ENCODE results near the gene SNTB2.

The SNTB2 gene

GRCh38 chr16:69321080-69321479, 134.1 kb downstream of the SNTB2 start:
- DNase-seq, result peak; percentile 20

GRCh38 chr16:69322343-69322742, 135.4 kb downstream of the SNTB2 start:
- DNase-seq, result peak; percentile 11

DNA sequence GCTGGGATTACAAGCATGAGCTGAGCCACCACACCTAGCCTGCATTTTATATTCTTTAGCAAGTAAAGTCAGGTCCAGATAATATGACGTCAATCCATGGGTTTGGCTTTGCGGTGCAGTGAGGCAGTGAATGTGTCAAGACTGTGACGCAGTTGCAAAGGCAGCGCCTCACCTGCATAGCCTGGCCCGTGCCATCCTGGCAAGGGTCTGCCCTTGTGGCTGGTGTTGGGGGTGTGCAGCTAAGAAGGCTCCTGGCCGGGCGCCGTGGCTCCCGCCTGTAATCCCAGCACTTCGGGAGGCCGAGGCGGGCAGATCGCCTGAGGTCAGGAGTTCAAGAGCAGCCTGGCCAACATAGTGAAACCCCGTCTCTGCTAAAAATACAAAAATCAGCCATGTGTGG, 136.5 kb downstream of the SNTB2 start:
- peak; percentile 19 for DNase-seq

- DNase-seq, result peak; percentile 18
Observed at GRCh38 chr16:69324013-69324531, 137.1 kb downstream of the SNTB2 start.

DNA sequence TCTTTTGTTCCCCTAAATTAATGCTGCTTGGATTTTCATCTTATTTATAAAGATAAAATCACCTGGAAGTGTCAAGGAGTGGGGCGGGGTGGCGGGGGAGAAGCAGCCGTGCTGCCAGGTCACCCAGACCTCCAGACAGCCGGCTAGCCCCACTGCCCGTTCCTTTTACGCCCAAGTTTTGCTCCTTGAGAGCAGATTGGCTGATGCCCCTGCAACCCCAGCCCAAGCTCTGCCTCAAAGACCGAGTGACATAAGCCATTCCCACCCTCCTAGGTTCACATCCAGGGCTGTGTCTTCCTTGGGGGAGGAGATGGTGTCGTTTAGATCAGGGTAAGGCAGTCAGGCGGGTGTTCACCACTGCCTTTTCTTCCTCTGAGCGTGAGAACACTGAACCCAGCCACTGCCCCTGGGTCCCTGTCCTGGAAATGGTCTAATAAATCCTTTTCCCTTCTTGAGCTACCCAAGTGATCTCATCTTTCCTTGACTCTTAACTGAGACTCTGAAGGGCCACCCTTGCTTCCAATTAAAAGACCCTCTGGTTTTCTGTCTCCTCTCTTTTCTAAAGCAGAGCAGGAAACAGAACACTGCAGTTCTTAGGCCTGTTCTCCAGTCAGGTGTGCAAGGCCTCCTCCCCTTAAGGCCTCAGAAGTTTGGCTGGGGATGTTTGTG, 137.8 kb downstream of the SNTB2 start:
- DNase-seq, result peak; percentile 22

- DNase-seq, result peak; percentile 16
Observed at GRCh38 chr16:69325784-69326171, 138.8 kb downstream of the SNTB2 start.

- peak; percentile 22 for DNase-seq
Observed at GRCh38 chr16:69326172-69326873, 139.4 kb downstream of the SNTB2 start.

DNA sequence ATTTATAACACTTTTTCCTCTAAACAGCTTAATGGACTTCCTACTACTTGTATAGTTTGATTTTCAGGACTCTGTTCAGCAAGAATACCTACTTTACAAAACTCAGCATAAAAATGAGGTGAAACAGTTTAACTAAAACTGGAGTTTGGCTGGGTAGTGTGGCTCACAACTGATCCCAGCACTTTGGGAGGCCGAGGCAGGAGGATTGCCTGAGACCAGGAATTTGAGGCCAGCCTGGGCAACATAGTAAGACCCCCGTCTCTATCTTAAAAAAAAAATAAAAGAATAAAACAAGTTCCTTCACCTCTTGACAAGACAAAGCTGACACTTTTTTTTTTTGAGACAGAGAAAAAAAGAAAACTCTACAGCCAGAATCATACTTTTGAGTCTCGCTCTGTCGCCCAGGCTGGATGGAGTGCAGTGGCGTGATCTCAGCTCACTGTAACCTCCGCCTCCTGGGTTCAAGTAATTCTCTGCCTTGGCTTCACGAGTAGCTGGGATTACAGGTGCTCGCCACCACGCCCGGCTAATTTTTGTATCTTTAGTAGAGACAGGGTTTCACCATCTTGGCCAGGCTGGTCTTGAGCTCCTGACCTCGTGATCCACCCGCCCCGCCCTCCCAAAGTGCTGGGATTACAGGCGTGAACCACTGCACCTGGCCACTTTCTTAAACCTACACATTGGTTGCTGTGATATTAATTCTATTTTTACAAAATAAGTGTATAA, 140.8 kb downstream of the SNTB2 start:
- DNase-seq, result peak; percentile 23

- DNase-seq, result peak; percentile 30
Observed at GRCh38 chr16:69328854-69329316, 141.9 kb downstream of the SNTB2 start.

- peak; percentile 55 for DNase-seq
Observed at GRCh38 chr16:69329369-69330285, 142.7 kb downstream of the SNTB2 start.

GRCh38 chr16:69330286-69331109, 143.5 kb downstream of the SNTB2 start, which contains the start of gene PDF:
TSS of gene PDF (minus strand) at chr16:69330588. CDS start at chr16:69330570, 18 bp downstream.
- DNase-seq, result peak; percentile 88

DNA sequence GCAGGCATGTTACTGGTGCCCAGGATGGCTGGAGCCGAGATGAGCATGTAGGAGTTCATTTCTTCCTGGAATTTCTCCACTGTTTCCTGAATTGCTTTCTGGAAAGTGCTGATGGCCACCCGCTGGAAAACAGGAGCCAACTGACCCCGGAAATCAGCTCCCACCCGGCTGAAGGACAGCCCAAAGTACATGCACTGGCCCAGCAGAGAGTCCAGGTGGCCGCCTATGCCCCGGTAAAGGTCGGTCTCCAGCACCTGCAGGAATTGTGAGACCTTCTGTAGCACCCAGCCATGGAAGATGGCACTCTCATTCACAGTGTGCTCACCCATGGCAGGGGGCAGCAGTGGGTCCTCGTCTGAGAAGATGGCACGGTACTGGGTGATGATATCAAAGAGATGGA, 147.7 kb downstream of the SNTB2 start:
- no peak for DNase-seq

- DNase-seq, result peak; percentile 69
Observed at GRCh38 chr16:69338557-69339288, 151.8 kb downstream of the SNTB2 start.

GRCh38 chr16:69339289-69340094, 152.5 kb downstream of the SNTB2 start, which contains the start of the genes COG8 and NIP7:
TSS of gene COG8 (minus strand) at chr16:69339564. CDS start at chr16:69339552, 12 bp downstream.
TSS of gene NIP7 (plus strand) at chr16:69339772. CDS start at chr16:69339830, 58 bp downstream.
- DNase-seq, result peak; percentile 94

DNA sequence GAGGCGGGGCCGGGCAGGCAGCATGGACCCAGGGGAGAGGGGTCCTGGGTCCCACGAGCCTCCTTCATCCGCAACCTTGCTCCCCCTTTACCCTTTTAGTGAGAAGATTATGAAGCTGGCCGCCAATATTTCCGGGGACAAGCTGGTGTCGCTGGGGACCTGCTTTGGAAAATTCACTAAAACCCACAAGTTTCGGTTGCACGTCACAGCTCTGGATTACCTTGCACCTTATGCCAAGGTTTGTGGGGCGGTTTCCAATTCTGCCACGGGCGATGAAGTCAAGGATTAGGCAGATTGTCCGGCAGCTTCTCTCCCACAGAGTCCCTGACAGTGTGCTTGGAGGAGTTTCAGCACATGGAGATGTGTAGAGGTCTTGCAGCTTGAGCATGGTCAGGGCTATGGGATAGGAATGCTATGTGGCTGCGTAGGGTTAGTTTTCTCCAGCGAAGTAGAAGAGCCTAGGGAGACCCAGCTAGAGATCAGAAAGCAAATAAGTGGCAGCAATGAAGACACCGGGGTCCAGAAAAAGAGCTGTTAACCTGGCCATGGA, 153.2 kb downstream of the SNTB2 start:
- peak; percentile 58 for DNase-seq

DNA sequence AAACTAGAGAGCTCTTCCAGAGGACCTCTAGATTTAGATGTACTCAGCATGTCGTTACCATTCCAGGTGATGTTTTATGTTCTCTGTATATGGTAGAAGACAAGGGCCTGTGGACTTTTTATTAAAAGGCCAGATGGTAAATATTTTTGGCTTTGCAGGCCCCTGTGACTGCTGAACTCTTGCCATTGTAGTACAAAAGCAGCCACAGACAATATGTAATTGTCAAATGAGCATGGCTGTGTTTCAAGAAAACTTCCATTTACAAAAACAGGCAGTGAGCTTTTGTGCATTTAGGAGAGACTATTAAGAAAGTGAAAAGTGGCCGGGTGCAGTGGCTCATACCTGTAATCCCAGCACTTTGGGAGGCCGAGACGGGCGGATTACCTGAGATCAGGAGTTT, 157.2 kb downstream of the SNTB2 start:
- DNase-seq, result no peak

- DNase-seq, result no peak
Observed at GRCh38 chr16:69345923-69346322, 159.0 kb downstream of the SNTB2 start.

- no peak for DNase-seq
Observed at GRCh38 chr16:69346683-69347082, 159.7 kb downstream of the SNTB2 start.

GRCh38 chr16:69348222-69348621, 161.3 kb downstream of the SNTB2 start:
- no peak for DNase-seq
